AG09319 (cell line): ENCODE results near the gene DCC.

Experiments used
- DNase-seq: peaks from one replicate; pipeline ENCODE4 v3.0.0-alpha.2; 2010; ENCODE audit warnings: low read depth; ENCODE audit errors: extremely low read depth
- TF ChIP-seq, protein P1 (sequence below): IDR thresholded peaks from 2 replicates; pipeline ENCODE4 v1.5.1; 2011; ENCODE audit warnings: low read depth, mild to moderate bottlenecking, inconsistent platforms, low read length, moderate library complexity

Gene DCC

DNA sequence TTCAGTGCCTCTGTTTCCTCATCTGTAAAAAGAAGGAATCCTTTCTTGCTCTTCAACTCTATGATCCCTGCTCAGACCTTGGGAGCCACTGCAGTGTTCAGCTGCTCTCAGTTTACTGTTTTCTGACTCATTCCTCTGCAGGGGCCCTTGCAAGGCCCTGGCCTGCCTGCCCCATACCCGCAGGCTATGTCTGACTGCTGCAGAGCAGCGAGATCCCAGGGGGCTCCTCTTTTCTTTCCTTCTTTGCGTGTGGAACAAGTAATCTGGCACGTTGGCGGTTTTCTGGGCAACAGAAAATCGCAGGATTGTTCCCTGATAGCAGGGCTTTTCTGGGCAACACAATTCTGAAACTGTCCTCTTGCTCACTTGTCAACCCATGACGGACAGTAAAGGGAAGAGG is 376.0 kb downstream of the DCC start:
- no peak for DNase-seq
- TF ChIP-seq, protein P1, sequence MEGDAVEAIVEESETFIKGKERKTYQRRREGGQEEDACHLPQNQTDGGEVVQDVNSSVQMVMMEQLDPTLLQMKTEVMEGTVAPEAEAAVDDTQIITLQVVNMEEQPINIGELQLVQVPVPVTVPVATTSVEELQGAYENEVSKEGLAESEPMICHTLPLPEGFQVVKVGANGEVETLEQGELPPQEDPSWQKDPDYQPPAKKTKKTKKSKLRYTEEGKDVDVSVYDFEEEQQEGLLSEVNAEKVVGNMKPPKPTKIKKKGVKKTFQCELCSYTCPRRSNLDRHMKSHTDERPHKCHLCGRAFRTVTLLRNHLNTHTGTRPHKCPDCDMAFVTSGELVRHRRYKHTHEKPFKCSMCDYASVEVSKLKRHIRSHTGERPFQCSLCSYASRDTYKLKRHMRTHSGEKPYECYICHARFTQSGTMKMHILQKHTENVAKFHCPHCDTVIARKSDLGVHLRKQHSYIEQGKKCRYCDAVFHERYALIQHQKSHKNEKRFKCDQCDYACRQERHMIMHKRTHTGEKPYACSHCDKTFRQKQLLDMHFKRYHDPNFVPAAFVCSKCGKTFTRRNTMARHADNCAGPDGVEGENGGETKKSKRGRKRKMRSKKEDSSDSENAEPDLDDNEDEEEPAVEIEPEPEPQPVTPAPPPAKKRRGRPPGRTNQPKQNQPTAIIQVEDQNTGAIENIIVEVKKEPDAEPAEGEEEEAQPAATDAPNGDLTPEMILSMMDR = no peak

DNA sequence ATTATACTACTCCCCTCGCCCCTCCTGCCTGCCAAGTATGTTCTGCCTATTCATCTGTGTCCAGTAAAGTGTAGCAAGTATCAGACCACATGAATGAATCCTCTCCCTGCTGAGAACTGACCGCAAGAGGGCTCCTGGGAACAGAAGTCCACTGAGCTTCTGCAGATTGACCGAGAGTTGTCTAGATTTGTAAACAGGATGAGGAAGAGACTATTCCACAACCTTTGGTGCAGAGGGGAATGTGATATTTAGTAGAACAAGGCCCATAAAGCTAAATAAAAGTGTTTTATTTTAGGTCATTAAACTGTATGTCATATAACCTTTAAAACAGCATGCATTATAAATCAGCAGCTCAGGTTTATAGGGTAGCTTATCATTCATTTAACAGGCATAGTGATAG is 377.0 kb downstream of the DCC start:
- TF ChIP-seq, protein P1 = no peak
- DNase-seq = no peak

DNA sequence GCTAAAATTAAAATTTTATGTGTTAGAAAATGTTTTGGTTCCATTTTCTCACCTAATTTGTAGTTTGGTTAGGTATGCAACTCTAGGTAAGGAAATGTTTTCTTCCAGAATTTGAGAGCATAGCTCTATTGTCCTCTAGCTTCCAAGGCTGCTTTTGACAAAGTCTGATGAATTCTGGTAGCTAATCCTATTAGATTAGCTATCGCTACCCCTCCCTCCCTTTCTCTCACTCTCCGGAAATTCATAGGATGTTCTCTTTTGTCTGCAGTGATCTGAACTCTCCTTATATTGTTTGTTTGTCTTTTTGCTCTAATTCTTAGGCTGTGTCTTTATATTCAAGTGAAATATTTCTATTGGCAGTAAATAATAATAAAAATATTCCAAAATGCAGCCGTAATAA is 382.9 kb downstream of the DCC start:
- DNase-seq = no peak
- TF ChIP-seq, protein P1 = no peak

DNA sequence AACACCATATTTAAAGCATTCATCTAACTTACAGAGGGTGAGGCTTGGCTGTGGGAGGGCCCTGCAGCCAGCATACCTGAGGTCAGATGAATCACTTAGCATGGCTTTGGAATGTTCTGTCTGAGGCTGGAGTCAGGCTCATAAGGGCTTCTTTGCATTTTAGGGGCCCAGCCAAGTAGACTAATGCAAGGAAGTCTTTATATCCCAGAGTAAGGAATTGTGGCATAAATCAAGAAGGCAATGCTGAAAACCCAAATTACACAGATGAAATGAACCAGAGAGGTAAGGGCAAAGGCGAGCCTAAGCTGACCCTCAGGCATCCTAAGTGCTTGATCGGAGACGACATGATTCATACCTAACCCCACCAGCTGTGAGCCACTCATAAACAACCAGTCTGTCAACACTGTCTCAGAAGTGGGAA is 383.6 kb downstream of the DCC start:
- TF ChIP-seq, protein P1 = no peak
- DNase-seq = no peak

DNA sequence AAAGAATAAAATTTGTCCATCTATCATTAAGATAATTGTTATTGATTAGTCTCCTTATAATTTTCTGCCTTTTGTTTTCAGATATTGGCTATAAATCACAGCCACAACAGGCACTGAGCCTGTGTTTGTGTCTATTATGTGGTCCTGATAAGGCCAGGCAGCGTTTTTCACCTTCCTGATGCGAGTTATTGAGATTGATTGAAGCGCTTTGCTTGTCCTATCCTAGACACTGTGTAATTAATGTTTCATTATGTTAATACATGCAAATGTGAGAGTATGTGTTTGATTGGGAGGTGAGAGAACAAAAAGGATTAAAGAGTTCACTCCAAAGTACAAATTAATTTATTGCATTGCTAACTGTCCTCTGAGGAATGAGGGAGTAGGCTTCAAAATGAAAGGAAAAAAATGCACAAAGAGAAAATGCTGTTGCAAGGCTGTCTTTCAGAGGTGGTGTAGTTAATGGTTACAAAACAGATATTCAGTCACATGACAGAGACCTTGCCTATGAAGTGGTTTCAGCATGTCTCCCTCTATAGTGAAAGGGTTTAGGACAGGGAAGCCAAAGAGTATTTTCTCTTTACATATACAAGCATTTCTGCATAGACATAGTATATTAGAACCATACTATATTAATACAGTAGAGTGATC is 391.1 kb downstream of the DCC start:
- no peak for DNase-seq
- TF ChIP-seq, protein P1 = no peak

DNA sequence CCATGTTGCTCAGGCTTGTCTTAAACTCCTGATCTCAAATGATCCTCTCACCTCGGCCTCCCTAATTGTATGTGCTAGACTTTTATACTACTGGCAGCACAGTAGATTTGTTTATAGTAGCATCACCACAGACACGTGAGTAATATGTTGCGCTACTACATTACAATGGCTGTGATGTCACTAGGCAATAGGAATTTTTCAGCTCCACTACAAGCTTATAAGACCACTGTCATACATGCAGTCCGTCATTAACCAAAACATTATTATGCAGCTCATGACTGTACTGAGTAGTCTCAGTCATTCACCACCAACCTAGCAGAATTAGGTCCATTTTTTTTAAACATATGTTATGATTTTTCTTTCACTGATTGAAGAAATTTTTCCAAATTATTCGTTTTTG is 398.9 kb downstream of the DCC start:
- TF ChIP-seq, protein P1 = no peak
- no peak for DNase-seq

DNA sequence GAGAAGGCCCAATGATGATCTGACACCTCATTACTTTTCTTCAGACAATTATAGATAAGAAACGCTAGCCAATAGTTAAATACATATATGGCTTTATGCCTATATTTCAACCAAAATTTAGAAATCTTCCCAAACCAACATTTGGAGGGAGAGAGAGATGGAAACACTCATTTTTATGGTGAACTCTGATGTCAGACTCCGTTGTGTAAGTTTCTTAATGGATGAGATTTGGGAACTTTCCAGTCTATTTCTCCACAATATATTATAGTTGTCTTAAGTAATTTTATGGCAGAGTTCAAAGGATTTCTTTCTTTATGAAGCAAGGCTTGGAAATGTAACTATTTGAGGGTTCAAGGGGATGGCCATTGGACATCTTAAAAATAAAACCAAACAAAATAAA is 407.0 kb downstream of the DCC start:
- TF ChIP-seq, protein P1 = no peak
- DNase-seq = no peak
